ENCODE data around the gene AP2S1.
"Not testable (repeated sequence)": the region's sequence is repeated elsewhere in the genome, so short reads cannot be mapped to it uniquely, and the experiment has no call there.

Gene AP2S1

DNA sequence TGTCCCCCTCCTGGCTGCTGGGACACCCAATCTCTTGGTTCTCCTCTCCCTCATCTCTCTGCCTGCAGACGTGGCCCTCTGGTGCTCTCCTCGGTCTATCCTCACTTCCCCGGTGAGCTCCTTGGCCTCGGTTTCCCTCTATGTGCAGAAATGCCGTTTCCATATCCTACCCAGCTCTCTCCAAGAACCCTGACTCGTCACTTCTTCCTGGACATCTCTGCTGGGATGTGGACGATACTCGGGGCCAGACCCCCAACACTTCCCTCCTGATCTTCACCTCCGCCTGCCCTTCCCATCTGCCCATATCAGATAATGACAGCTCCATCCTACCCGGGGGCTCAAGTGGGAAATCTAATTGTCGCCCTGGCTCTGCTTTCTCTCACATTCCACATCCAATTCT is 7.9 kb downstream of the AP2S1 start:
- no peak for DNase-seq (ENCODE audit: low read depth in 2 of 2)

DNA sequence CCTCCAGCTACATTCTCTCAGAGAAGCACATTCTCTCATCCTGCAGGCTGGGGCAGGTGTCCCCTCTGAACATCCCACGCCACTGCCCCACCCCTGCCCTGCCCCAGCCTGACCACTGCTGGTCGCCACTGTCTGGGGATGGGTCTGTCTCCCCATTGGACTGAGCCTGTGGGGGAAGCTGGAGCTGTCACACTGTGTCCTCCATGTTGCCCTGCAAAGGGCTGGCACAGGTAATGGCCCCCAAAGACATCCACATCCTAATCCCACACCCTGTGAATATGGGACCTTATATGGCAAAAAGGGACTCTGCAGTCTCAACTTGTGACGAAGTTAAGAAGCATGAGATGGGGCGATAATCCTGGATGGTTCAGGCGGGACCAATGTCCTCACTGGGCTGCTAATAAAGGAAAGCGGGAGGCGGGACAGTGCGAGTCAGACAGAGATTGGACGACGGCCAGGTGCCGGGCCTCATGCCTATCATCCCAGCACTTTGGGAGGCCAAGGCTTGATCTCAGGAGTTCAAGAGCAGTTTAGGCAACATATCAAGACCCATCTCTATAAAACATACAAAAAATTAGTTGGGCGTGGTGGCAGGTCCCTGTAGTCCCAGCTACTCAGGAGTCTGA is 9.1 kb downstream of the AP2S1 start:
- no peak for DNase-seq (ENCODE audit: low read depth in 2 of 2)

DNA sequence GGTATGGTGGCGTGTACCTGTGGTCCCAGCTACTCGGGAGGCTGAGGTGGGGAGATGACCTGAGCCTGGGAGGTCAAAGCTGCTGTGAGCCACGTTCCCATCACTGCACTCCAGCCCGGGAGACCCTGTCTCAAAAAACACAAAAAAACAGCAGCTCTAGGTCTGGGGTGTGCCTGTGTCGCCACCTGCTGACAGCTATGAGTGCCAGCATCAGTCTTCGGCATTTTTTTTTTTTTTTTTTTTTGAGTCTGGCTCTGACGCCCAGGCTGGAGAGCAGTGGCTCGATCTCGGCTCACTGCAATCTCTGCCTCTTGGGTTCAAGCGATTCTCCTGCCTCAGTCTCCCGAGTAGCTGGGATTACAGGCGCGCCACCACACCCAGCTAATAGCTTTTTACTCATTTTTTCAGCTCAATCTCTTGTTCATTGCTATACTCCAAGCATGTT is 10.1 kb downstream of the AP2S1 start:
- no peak for DNase-seq (ENCODE audit: low read depth in 2 of 2)

DNA sequence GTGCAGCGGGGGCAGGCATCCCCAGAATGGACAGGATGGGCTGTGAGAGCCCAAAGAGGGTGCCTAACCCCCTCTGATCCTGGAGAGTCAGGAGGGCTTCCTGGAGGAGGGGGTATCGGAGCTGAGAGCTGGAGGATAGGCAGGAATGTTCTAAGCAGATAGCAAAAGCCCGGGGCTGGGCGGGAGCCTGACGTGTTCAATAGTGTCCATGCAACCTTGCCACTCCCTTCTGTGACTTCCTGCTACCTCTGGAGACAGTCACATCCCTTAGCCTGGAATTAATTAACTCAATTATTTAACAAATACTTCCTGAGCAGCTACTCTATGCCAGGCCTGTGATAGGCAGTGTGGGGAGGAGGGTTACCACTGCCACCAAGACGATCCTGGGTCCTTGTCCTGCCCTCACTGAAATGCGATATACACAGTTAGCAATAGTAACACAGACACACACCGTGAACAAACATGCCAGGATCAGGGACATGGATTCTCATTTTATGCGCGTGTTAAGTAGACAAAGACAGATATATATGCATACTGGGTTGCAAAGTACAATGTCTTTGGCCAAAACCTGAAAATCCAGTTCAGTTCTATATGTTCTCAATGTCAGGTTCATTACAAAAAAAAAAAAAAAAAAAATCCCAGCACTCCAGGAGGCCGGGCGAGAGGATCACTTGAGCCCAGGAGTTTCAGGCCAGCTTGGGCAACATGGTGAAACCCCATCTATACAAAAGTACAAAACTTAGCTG is 10.7 kb downstream of the AP2S1 start:
- DNase-seq (ENCODE audit: low read depth in 2 of 2): no peak

DNA sequence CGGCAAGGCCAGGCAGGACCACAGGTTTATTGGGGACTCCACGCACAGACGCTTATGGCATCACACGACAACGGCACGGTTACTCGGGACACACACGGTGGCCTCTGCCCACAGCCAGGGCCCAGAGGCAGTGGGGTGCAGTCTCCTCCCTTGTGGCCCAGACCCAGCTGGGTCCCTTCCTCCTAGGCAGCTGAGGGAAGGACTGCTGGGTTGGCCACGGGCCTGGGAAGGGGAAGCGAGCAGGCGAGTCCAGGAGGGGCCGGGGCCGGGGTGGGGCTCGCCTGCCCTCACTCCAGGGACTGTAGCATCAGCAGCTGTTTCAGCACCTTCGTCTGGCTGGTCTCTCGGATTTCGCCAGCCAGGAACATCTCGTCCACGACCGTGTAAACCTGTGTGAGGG is 12.5 kb downstream of the AP2S1 start:
- DNase-seq (ENCODE audit: low read depth in 2 of 2): no peak

DNA sequence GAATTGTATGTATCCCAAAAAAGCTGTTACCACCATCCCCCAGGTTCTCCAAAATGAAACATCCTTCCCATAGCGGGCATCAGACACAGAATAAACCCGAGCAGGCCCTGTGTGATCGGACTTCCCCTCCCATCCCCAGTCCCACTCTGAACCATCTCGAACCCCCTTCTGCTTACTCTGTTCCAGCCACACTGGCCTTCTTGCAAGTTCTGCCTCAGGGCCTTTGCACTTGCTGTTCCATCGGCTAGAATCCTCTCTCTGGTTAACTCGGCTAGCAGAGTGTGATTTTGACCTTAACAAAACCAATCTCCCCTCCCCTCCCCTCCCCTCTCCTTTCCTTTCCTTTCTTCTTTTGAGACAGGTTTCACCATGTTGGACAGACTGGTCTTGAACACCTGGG is 15.7 kb downstream of the AP2S1 start:
- DNase-seq (ENCODE audit: low read depth in 2 of 2): no peak

DNA sequence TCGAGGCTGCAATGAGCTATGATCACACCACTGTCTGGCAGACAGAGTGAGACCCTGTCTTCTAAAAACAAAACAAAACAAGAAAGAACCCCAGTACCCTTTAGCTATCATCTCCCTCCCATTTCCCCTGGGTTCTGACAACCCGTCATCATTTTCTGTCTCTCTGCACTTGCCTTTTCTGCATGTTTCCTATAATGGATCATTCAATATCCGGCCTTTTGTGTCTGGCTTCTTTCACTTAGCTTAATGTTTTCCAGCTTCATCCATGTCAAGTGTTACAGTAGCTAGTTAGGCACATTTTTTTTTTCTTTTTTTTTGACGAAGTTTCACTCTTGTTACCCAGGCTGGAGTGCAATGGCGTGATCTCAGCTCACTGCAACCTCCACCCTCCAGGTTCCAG is 16.5 kb downstream of the AP2S1 start:
- DNase-seq (ENCODE audit: low read depth in 2 of 2): no peak

DNA sequence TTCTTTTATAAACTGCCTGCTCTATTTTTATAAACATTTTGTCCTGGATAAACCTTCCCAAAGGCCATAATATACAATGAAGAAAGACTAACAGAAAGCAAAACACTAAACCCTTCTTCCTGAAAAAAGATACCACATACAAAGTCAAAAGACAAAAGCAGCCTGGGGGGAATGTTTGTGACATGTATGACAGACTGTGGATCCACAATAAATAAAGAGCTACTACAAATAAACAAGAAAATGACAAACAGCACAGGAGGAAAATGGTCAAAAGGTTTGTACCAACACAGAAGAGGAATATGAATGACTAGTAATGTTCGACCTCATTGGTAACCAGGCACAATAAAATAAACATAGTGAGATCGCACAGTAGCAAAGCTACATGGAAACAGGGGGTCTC is 19.8 kb downstream of the AP2S1 start:
- no peak for DNase-seq (ENCODE audit: low read depth in 2 of 2)

DNA sequence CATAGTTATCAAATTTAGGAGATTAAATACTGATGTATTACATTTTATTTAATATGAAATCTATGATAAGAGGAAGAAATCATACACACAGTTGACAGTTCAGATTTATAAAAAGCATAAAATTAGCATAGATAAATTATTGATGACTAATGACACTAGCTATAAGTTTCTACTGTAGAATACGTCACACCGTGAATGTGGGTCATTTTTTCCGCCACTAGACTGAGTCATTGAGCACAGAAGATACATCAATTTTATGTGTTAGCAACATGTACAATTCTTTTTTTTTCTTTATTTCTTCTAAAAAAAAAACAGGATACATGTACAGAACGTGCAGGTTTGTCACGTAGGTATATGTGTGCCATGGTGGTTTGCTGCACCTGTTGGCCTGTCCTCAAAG is 22.2 kb downstream of the AP2S1 start:
- peak; percentile 27 to 37 for DNase-seq (ENCODE audit: low read depth in 2 of 2)

DNA sequence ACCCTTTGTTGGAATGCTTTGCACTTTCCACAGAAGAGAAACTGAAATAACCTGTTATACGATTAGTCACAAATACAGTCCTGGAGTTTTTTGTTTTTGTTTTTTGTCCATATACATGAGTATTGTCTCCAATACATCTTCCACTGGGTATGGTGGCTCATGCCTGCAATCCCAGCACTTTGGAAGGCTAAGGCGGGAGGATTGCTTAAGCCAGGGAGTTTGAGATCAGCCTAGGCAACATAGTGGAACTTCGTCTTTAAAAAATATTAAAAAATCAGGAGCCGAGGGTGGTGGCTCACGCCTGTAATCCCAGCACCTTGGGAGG is 25.0 kb downstream of the AP2S1 start:
- DNase-seq (ENCODE audit: low read depth in 2 of 2): no peak

DNA sequence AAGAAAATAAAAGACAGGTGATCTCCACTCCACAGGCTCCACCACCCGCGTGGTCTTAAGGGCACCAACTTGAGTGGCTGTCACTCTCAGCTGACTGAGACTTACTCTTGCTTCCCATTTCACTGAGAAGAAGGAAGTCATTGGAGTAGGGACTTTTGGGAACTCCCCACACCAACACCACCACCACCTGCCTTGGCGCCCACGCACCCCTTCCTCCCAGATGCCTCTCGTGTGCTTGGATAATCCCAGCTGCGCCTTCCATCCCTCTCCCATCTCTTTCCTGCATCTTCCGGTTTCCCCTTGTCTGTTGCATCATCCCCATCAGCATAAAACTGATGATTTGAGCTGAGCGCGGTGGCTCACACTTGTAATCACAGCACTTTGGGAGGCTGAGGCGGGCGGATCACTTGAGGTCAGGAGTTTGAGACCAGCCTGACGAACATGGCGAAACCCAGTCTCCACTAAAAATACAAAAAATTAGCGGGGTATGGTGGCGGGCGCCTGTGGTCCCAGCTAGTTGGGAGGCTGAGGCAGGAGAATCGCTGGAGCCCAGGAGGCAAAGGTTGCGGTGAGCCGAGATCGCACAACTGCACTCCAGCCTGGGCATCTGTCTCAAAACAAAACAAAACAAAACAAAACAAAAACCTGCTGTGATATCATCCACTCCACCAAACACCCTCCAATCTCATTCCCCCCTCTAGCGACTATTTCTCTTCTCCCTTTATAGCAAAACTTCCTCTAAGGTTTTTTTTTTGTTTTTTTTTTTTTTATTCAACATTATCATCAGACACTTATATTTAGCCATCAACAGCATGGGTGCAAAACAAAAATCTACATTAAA is 25.5 kb downstream of the AP2S1 start:
- no peak for DNase-seq (ENCODE audit: low read depth in 2 of 2)

DNA sequence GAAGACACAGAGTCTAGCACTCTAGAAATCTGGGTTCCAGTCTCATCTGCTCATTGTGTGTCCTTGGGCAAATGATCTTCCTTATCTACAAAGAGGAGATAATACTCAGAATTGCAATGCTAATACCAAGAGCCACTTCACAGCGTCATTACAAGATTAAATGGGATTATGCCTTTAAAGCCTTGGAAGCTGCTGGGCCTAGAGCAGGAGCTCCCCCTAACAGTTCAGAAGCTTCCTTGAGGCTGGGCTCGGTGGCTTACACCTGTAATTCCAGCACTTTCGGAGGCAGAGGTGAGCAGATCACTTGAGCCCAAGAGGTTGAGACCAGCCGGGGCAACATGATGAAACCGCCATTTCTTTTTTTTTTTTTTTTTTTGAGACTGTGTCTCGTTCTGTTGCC is 27.6 kb downstream of the AP2S1 start:
- DNase-seq (ENCODE audit: low read depth in 2 of 2): no peak

DNA sequence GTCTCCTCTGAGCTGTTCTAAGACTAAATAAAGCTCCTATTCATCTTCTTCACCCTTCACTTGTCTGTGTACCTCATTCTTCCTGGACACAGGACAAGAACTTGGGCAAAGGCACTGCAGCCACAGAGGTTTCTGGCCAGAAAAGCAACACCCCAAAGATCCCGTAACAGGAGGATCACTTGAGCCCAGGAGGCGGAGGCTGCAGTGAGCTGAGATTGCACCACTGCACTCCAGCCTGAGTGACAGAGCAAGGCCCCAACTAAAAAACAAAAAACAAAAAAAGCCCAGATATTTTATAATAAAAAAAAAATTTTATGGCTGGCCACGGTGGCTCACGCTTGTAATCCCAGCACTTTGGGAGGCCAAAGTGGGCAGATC is 28.2 kb downstream of the AP2S1 start:
- DNase-seq (ENCODE audit: low read depth in 2 of 2): not testable (repeated sequence)

DNA sequence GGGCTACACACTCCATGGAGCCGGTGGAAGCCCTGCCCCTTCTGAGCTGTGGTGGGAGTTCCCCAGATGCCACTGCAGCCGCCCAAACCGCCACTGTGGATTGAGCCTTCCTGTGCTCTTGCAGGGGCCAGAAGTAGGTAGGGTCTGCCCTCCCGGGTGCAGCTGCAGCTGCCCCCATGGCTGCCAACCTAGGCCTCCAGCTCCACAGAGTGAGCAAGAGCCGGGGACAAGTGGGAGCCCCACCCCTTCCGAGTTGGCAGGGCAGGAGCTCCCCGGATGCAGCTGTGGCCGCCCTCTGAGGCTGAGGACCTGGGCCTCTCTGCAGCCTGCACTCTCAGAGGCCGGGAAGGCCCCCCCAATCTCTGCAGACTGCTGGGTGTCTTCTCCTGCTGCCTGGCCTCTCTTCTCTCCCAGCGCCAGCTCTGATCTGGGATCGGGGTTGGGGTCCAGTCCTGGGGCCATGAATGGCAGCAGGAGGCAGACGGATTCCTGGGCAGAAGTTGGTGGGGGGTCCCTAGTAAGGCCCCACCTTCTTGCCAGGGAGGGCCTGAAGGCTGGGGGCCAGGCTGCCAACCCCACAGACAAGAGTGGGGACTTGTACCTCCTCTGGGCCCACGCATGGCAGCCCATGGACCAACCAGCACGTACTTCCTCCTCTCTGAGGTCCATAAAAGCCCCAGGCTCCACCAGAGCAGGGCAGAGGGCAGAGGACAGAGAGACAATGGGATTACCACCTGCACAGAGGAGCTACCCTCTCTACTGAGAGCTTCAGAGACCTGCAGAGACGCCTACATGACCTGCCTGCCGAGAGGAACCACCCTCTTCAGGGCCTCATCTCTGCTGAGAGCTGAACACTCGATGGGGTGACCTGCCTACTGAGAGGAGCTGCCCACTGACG is 28.9 kb downstream of the AP2S1 start:
- peak; percentile 40 to 49 for DNase-seq (ENCODE audit: low read depth in 2 of 2)

DNA sequence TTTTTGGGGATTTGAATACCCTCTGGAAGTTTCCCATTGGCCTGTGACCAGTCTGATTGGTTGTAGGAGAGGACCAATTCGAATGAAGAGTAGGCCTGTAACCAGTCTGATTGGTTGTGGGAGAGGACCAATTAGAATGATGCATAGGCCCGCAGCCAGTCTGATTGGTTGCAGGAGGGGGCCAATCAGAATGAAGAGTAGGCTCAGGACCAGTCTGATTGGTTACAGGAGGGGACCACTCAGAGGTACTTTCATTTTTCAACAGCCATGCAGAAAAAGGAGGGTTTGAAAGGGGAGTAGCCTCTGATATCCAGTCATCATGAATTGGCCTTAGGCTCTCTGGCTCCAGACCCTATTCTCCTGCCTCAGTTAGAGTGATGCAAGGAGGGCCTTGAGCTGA is 31.8 kb downstream of the AP2S1 start:
- DNase-seq (ENCODE audit: low read depth in 2 of 2): peak in 1 of 2 donors; percentile 24

DNA sequence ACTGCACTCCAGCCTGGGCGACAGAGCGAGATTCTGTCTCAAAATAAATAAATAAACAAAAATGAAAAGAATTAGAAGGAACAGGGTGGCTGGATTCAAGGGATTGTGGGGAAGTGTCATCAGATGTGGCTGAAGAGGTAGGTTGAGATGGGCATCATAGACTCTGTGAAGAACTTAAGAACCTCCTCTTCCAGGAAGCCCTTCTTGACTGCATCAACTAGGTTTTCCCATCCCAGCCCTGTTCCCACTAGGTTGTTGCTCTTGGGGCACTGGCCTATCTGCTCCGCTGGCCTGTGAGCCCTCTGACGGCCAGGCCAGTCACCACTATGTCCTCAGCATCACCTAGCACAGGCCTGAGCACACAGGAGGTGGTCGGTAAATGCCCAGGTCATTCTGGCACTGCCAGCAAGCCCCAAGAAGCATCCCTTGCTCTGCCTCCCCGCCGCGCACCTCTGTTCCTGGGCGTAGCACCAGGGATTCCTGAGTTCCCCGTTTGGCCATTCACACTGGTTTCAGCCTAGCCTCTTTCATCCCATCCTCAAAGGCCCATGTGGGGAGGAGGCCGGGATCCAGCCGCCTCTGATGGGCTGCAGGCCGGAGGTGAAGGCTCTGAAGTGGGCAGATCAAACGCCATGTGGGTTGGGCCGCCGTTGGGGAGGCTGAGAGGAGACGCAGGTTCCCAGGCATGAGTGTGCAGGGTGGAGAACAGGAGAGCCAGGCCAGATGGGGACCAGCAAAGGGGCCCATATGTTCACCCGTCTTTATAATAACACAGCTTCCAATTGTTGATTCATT is 34.6 kb downstream of the AP2S1 start:
- DNase-seq (ENCODE audit: low read depth in 2 of 2): no peak

DNA sequence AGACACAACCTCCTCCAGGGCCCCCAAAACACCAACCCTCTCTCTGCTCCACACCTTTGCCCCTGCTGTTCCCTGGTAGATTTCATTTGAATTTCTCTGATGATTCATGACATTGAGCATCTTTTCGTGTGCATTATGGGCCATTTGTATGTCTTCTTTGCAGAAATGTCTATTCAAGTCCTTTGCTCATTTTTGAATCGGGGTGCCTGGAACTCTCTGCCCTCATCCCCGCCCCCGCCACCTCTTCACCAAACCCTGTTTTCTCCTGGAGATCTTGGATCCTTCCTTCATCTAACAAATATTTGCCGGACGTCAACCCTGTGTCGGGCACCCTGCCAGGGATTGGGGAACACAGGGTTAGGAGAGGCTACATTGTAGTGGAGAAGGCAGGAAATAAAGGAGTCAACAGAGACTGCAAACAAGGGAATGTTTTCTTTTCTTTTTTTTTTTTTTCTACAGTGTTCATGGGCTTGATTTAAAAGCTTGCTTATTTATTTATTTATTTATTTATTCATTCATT is 36.7 kb downstream of the AP2S1 start:
- no peak for DNase-seq (ENCODE audit: low read depth in 2 of 2)

DNA sequence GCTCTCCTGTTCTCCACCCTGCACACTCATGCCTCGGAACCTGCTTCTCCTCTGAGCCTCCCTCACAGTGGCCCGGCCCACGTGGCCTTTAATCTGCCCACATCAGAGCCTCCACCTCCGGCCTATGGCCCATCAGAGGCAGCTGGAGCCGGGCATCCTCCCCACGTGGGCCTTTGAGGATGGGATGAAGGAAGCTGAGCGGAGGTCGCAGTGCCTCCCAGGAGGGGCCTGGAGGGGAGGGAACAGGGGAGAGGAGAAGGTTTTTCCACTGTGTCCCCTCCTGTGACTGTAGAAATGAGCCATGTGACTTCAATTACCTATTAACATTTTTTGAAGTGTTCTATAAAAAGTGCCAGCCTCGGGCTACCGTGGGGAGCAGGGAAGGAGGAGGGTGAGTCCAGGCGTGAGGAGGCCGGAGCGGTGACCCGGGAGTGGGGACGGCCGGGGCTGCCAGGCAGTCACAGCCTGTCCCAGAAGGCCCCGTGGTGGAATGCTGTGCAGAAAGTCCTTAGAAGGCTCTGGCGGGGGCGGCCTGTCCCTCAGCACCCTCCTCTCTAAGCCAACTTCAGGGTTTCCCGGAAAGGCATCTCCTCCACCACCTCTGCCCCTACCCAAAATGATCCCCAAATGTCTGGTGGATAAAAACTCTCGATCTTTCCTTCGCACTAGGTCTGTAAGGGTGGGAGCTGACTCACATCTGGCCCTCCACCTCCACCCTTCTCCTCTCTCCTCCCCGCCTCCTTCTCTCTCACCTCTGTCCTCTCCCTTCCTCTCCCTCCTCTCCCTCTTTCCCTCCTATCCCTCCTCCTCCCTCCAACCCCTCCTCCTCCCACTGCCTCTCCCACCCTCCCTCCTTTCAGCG is 37.4 kb downstream of the AP2S1 start:
- no peak for DNase-seq (ENCODE audit: low read depth in 2 of 2)

DNA sequence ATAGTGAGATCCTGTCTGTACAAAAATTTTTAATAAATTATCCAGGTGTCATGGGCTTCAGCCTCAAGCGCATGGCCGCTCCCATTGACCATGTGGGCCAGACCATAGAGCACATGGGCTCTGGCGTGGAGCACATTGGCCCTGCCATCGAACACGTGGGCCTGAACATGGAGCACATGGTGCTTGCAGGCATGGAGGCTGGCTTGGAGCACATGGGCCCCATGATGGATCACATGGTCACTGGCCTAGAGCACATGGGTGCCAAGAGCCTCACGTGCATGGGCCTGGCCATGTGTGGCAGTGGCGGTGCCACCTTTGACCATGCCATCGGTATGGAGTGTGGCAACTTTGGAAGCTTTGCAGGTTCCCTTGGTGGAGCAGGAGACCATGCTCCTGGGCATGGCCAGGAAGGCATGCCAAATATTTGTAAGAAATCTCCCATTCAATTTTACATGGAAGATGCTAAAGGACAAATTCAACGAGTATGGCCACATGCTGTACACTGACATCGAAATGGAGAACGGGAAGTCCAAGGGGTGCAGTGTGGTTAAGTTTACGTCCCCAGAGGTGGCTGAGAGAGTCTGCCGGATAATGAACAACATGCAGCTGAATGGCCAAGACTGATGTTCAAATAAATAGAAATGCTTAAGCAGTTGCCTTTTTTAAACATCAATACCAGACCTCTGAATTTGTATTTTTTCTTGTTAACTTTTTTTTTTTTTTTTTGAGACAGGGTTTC is 40.9 kb downstream of the AP2S1 start:
- DNase-seq (ENCODE audit: low read depth in 2 of 2): no peak

All from stimulated activated CD8-positive, alpha-beta memory T cell treated with anti-CD3 and anti-CD28 coated beads, Interleukin-15, amount 100 ng/mL, for 48 hours (primary cell).